Fibroblast of lung (primary cell): Measurements from ENCODE around the gene SSMEM1. TPM values are rescaled to one million over a fixed set of nuclear protein-coding genes. Genes with fewer than 3 reads are reported as not detected.

Experiments used
- DNase-seq, 2 donors: peaks; one replicate each; pipeline versions ENCODE4 v3.0.0 to v3.0.0-alpha.2; 2010; ENCODE audit warnings: low read depth in 2 of 2
- H2AFZ ChIP-seq: 2 replicates; pipeline ENCODE4 v1.5.1; 2012; ENCODE audit warnings: low read length, control low read depth, inconsistent platforms
- H3K27ac ChIP-seq: 2 replicates; pipeline ENCODE4 v1.5.1; 2011; ENCODE audit warnings: low read length, control low read depth; ENCODE audit not compliant: insufficient read depth
- H3K27me3 ChIP-seq: 2 replicates; pipeline ENCODE4 v1.5.1; 2011; ENCODE audit warnings: mild to moderate bottlenecking, low read length; ENCODE audit not compliant: control insufficient read depth, insufficient read depth
- H3K36me3 ChIP-seq: 2 replicates; pipeline ENCODE4 v1.5.1; 2011; ENCODE audit warnings: low read length; ENCODE audit not compliant: control insufficient read depth, insufficient read depth
- H3K4me1 ChIP-seq: 2 replicates; pipeline ENCODE4 v1.5.1; 2011; ENCODE audit warnings: low read length; ENCODE audit not compliant: control insufficient read depth, insufficient read depth; ENCODE audit errors: extremely low read depth
- H3K4me2 ChIP-seq: 2 replicates; pipeline ENCODE4 v1.5.1; 2011; ENCODE audit warnings: low read length, control low read depth; ENCODE audit not compliant: insufficient read depth; ENCODE audit errors: extremely low read depth
- H3K4me3 ChIP-seq, 4 experiments: fragments of 200-600 bp in 1 of 4; sonication (generic) in 1 of 4; replicated peaks in 1 of 4; 2 replicates each; pipeline ENCODE4 v1.5.1; 2011 to 2016; ENCODE audit warnings: low read length in 4 of 4, low read depth in 3 of 4, mild to moderate bottlenecking in 3 of 4, control low read depth in 2 of 4, inconsistent platforms in 1 of 4, mixed read lengths in 1 of 4; ENCODE audit not compliant: insufficient read depth in 1 of 4; ENCODE audit errors: control extremely low read depth in 1 of 4
- H3K79me2 ChIP-seq: 2 replicates; pipeline ENCODE4 v1.5.1; 2012; ENCODE audit warnings: mild to moderate bottlenecking, low read length, inconsistent platforms; ENCODE audit not compliant: control insufficient read depth, insufficient read depth
- H3K9ac ChIP-seq: 2 replicates; pipeline ENCODE4 v1.5.1; 2011; ENCODE audit warnings: mild to moderate bottlenecking, low read length, control low read depth; ENCODE audit not compliant: insufficient read depth
- H3K9me3 ChIP-seq: 2 replicates; pipeline ENCODE4 v1.5.1; 2012; ENCODE audit warnings: low read depth, low read length; ENCODE audit not compliant: control insufficient read depth, insufficient read depth
- H4K20me1 ChIP-seq: 2 replicates; pipeline ENCODE4 v1.5.1; 2011; ENCODE audit warnings: low read length; ENCODE audit not compliant: control insufficient read depth, insufficient read depth; ENCODE audit errors: extremely low read depth
- CTCF ChIP-seq, 2 donors: IDR thresholded peaks in 1 of 2; conservative IDR thresholded peaks in 1 of 2; 1 replicate in 1 of 2; 2 replicates in 1 of 2; pipeline ENCODE4 v1.5.1; 2011 to 2012; ENCODE audit warnings: low read length in 2 of 2, control low read depth in 1 of 2, inconsistent platforms in 1 of 2, low read depth in 1 of 2, mild to moderate bottlenecking in 1 of 2
- EZH2 ChIP-seq: IDR thresholded peaks from 2 replicates; pipeline ENCODE4 v1.5.1; 2012; ENCODE audit warnings: low read length, control low read depth, mild to moderate bottlenecking; ENCODE audit errors: missing control alignments
- polyA plus RNA-seq, 2 donors: library from polyadenylated mRNA; depleted of rRNA in 1 of 2; stranded (reverse) in 1 of 2; unstranded in 1 of 2; fragments of >200 nt; gene quantifications; 2 replicates each; pipeline ENCODE4 v1.2.1, GENCODE V29; 2011 to 2012; ENCODE audit warnings: missing spikeins in 1 of 2
- total RNA-seq: library from RNA; depleted of rRNA; stranded (reverse); fragments of >200 nt; gene quantifications from 2 replicates; pipeline ENCODE4 v1.2.1, GENCODE V29; 2014

The SSMEM1 gene
- total and polyA plus RNA-seq, 2 donors (not counting 1 experiment from before 2014, with no cell fraction given) = not detected

DNA sequence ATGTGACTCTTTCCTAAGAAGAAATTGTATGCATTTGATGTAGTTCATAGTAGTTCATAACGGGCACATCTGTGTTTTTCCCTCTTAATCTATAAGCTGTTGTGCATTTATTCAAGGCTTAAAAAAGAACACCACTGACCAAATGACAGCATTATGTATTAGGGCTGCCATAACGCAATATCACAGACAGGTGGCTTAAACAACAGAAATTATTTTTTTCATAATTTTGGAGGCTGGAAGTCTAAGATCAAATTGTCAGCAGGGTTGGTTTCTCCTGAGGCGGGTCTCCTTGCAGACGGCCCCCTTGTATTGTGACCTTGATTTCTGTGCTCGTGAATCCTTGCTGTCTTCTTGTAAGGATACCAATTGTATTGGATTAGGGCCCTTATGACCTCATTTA is 627 bp upstream of the SSMEM1 start:
- H2AFZ ChIP-seq = no peak overlapping the region
- no peaks in the 10 kb centered on the region for H3K9me3 ChIP-seq
- no peak overlapping the region for H3K4me2 ChIP-seq
- H4K20me1 ChIP-seq = no peaks in the 10 kb centered on the region
- TF ChIP-seq CTCF (conservative IDR thresholded peaks at IDR 0.05 in 1 of 2, IDR thresholded peaks at IDR 0.05 in 1 of 2; ENCODE audit: low read depth in 1 of 2, low read length in 2 of 2) (peak in 1 of 2 donors; percentile 16), EZH2 (no peak)
- H3K27me3 ChIP-seq = no peaks in the 10 kb centered on the region
- no peak for DNase-seq
- peaks cover 1% of the 10 kb centered on the region for H3K79me2 ChIP-seq
- peaks cover 5% of the 10 kb centered on the region for H3K4me1 ChIP-seq
- H3K27ac ChIP-seq = no peak overlapping the region
- no peak overlapping the region for H3K4me3 ChIP-seq
- no peak overlapping the region for H3K9ac ChIP-seq
- H3K36me3 ChIP-seq = peaks cover 3% of the 10 kb centered on the region

DNA sequence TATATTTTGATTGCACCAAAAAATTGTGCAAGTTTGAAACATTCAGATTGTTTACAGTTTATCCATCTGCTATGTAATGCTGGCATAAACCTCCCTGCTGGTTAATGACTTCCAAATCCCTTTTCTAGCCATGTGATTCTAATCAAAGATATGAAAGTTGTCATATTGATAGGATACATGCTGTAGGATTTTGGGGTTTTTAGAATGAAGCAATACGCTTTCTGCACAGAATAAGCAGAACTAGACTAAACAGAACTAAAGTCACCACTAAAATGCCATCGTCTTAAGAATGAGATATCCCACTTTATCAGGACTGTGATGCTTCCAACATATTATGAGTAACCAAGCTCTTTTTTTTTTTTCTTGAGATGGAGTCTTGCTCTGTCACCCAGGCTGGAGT is 856 bp downstream of the SSMEM1 start:
- H3K27me3 ChIP-seq = no peaks in the 10 kb centered on the region
- no peaks in the 10 kb centered on the region for H3K9me3 ChIP-seq
- no peak overlapping the region for H3K4me3 ChIP-seq
- peaks cover 5% of the 10 kb centered on the region for H3K4me1 ChIP-seq
- DNase-seq = peak in 1 of 2 donors; percentile 71
- no peak overlapping the region for H3K27ac ChIP-seq
- H3K79me2 ChIP-seq = peaks cover 1% of the 10 kb centered on the region
- H3K36me3 ChIP-seq = no peaks in the 10 kb centered on the region
- H3K4me2 ChIP-seq = no peak overlapping the region
- TF ChIP-seq EZH2 (no peak), CTCF (conservative IDR thresholded peaks at IDR 0.05 in 1 of 2, IDR thresholded peaks at IDR 0.05 in 1 of 2; ENCODE audit: low read depth in 1 of 2, low read length in 2 of 2) (no peak)
- H4K20me1 ChIP-seq = no peaks in the 10 kb centered on the region
- no peak overlapping the region for H3K9ac ChIP-seq
- no peak overlapping the region for H2AFZ ChIP-seq

- no peak overlapping the region for H3K9ac ChIP-seq
- peaks cover 2% of the 10 kb centered on the region for H3K4me1 ChIP-seq
- no peaks in the 10 kb centered on the region for H3K79me2 ChIP-seq
- H3K27me3 ChIP-seq = no peaks in the 10 kb centered on the region
- no peaks in the 10 kb centered on the region for H4K20me1 ChIP-seq
- H3K9me3 ChIP-seq = no peaks in the 10 kb centered on the region
- peak overlapping the region; percentile 73 for H3K4me2 ChIP-seq
- H3K36me3 ChIP-seq = no peaks in the 10 kb centered on the region
- TF ChIP-seq CTCF (conservative IDR thresholded peaks at IDR 0.05 in 1 of 2, IDR thresholded peaks at IDR 0.05 in 1 of 2; ENCODE audit: low read depth in 1 of 2, low read length in 2 of 2) (no peak), EZH2 (no peak)
- DNase-seq = peak; percentile 11 to 16
- H3K4me3 ChIP-seq = no peak overlapping the region
- peak overlapping the region; percentile 39 for H2AFZ ChIP-seq
- no peak overlapping the region for H3K27ac ChIP-seq
Observed at GRCh38 chr7:130210181-130210935, 2.7 kb downstream of the SSMEM1 start.
